HG02623 (cell line): ENCODE results near the gene SKI.
"Not testable (repeated sequence)": the region's sequence is repeated elsewhere in the genome, so short reads cannot be mapped to it uniquely, and the experiment has no call there.

Experiments
- ATAC-seq: cut with Tn5 transposase; IDR thresholded peaks from one replicate; pipeline ENCODE4 v1.9.1; 2021; ENCODE audit warnings: moderate library complexity; ENCODE audit not compliant: unreplicated experiment

SKI gene

GRCh38 chr1:2290595-2291510 is 62.7 kb downstream of the SKI start:
- ATAC-seq = peak; percentile 43

DNA sequence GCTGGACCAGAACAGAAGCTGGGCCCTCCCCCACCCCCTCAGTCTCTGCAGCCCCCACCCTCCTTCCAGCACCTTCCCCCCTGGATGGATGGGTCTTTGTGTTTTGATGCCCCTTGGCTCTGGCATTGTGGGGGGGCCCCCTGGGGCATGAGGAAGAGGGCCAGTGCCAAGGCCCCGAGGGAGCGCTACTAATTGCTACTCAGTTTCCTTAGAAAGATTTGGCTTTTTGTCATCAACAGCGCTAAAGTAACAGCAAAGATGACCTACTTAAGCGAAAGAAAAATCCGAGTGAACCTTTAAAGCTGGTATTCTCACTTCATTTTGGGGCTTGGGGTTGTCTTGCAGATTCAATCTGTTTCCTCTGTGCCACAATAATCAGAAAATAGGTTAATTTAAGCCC is 63.5 kb downstream of the SKI start:
- no peak for ATAC-seq

DNA sequence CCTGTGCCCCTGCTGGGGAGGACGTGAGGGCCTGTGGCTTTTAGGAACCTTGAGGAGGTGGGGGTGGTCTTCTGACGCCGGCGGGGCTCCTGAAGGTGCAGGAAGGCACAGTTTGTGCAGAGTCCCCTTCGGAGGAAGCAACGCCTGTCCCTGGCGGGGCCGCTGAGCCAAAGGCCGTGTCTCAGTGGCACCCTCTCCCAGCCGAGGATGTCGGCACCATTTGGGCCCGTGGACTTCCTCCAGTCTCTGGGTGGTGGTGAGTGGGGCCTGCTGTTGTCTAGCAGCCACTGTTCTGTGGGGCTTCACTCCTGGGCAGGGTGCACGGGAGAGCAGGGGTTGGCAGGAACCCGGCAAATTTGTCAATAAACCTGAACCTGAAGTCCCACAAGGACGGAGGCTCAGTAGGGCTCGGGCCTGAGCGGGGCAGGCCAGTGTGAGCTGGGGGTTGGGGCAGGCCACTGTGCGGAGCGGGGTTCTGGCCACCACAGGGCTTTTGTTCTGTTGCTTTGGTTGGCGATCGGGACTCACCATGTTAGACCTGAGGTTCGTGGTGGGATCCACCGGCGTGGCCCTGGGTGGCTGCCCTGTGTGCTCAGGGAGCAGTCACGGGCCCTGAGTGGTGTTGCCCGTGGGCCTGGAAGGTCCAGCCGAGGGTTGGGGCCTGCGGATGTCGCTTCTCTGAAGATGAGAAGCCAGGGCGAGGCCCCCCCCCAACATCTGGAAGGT is 64.8 kb downstream of the SKI start:
- no peak for ATAC-seq

GRCh38 chr1:2294033-2294724 is 66.1 kb downstream of the SKI start:
- no peak for ATAC-seq

GRCh38 chr1:2294725-2295078 is 66.6 kb downstream of the SKI start:
- ATAC-seq = no peak

GRCh38 chr1:2295526-2295925 is 67.4 kb downstream of the SKI start:
- ATAC-seq = no peak

DNA sequence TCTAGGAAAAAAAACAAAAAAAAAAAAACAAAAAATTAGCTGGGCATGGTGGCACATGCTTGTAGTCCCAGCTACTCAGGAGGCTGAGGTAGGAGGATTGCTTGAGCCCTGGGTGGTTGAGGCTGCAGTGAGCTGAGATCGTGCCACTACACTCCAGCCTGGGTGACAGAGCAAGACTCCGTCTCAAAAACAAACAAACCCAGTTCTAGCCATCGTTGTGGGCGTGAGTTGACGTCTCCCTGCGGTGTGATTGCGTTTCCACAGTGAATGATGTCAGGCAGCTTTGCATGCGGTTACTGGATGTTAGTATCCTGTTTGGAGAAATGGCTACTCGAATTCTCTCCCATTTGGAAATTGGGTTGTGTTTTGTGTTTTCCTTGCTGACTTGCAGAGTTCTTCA is 68.1 kb downstream of the SKI start:
- ATAC-seq = not testable (repeated sequence)

GRCh38 chr1:2296614-2297013 is 68.5 kb downstream of the SKI start:
- ATAC-seq = no peak

DNA sequence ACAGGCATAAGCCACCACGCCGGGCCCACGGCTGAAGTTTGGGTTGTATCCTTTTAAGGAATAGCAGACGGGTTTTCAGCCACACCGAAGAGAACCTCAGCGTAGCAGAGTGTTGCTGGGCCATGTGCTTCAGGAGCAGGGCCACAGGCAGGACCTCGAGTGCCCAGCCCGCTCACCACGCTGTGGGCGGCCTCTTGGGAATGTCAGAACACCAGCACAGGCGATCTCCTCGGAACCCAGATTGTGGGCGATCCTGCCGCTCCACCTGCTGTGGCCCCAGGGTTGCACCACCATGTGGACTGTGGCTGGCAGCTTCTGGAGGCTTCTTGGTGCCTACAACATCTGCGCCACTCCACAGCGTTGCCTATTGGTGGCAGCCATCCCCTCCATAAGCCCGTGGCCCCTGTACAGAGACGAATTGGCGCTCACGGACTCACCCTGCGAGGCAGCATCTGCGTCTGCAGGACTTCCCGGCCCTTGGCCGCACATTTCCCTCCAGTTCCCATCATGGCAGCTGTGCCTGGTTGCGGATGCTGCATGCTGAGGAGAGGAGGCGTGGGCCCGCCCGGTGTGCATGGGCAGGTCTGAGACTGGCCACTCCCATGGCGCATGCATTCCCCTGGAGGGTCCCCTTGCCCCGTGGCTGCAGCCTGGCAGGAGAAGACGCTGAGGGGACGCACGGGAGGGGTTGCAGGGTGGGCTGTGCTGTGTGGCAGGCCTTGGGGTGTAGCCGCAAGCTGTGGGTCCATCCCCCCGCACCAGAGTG is 69.3 kb downstream of the SKI start:
- no peak for ATAC-seq

GRCh38 chr1:2298685-2299084 is 70.6 kb downstream of the SKI start:
- ATAC-seq = no peak

- ATAC-seq = no peak
Observed at GRCh38 chr1:2299131-2299627, 71.1 kb downstream of the SKI start.

DNA sequence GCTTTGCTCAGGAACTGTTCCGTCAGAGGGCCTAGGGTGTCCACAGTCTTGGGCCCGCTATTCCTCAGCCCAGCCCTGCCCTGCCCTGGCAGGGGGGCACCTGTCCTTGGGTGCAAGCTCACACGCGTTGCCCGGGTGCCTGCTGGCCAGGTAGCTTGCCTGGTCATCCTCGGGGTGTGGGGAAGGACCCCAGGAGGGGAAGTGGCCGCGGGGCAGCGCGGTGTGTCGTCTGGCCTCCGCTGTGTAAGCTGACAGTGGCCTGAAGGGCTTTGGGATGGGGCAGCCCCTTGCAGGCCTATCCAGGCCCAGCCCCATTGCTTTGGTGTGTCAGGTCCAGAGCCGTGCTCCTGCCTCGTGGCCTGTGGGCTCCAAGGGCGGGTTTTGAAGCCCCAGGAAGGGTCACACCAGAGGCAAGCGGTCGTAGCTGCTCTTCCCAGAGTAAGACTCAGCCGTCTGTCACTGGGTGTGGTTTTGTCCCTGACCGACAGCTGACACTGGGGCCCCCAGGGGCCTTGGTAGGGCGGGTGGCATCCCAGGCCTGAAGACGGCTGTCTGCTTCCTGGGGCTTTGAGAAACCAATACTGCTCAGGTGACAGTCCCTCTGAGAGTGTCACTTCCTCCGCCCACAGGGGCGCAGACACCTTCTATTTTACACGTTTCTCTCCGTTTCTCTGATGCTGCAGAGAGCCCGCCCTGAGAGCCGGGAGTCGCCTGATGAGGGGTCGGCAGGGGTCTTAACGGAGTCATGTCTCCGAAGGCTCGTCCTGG is 72.1 kb downstream of the SKI start:
- peak; percentile 74 for ATAC-seq

DNA sequence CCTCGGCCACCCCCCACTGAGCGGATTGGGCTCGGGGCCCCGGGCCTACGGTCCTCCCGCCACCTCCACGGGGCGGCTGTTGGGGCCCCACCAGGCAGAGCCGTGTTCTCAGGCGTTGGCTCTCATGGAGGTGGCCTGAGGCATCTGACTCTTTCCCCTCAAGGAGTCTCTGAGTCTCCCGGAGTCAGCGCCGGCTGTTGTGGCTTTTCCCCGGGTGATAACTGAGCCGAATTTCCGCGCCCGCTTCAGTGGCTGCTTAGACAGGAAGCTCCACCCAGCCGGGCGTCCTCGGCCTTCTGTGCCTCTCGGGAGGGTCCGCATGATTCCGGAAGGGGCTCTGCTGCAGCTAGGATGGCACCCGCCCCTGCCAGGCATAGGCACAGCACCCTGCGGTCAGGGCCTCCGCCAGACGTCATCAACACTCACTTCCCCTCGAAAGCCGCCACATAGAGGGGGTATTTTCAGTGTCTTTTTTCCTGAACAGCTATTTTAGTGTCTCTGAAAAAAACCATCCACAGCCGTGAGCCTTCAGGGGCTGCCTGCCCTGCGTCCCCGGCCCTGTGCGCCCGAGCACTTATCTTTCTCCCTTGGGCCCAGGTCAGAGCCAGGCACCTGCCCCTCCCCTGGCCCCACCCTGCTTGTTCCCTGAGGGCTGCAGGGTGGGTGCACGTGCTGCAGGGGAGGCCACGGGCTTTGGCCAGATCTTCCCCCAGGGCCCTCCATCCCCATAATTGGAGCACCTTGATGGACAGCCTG is 72.9 kb downstream of the SKI start:
- ATAC-seq = peak; percentile 40

DNA sequence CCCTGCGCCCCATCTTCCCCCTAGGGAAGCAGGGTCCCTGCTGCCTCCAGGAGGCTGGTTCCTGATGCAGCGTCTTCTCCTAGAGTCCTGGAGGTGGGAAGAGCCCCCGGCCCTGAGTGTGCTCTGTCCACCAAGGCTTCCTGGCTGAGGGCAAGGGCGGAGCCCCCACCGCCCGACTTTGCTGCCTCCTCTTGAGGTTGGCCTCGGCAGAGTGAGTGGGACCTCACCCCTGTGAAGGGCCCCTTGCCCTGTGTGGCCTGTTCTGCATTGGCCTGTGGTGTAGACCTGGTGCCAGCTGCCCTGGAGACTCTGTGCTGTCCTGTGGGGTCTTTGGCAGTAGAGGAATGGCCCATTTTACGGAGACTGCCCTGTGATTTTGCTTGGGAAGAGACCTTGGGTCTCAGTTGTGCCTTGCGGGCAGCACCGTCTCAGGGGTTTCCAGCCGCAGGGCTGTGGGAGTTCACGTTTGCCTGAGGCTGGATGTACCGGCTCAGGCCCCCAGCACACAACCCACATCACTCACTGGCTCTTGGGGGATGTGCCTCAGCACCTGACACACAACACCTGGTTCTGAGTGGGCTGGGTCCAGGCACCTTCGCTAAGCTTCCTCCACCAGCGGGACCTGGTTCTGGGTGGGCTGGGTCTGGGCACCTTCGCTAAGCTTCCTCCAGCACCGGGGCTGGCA is 73.6 kb downstream of the SKI start:
- no peak for ATAC-seq

DNA sequence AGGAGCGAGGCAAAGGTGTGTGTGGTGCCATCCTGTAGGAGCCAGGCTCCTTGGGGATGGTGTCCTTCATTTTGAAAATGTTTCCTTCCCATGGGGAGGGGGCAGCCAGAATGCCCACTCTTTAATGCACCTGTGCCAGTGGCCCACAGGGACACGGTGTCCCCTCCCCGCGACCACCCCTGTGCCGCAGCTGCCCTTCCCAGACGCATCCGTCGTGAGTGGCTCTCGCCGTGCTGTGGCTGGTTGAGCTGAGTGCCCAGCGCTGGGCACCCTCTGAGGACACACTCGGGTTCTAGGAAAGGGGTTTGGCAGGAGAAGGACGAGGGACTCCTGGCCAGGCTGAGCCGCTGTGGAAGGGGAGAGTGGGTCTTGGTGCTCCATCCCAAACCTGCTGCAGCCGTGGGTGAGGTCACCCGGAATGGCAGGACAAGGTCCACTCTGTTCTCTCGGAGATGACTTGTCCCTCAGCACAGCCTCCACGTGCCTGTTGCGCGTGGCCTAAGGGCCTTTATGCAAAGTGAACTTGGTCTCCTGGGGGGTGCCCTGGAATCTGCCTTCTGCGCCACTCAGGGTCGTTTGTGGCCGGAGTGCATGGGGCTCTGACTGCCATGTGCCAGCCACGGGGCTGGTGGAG is 74.3 kb downstream of the SKI start:
- no peak for ATAC-seq

GRCh38 chr1:2303016-2303775 is 75.1 kb downstream of the SKI start:
- no peak for ATAC-seq

- ATAC-seq = no peak
Observed at GRCh38 chr1:2303781-2304180, 75.7 kb downstream of the SKI start.

DNA sequence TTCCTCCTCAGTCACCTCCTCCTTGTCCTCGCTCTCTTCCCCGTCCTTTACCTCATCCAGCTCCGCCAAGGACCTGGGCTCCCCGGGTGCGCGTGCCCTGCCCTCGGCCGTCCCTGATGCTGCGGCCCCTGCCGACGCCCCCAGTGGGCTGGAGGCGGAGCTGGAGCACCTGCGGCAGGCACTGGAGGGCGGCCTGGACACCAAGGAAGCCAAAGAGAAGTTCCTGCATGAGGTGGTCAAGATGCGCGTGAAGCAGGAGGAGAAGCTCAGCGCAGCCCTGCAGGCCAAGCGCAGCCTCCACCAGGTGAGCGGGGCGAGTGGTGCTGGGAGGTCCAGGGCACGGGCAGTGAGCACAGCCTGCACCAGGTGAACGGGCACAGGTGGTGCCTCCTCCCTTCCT is 76.2 kb downstream of the SKI start:
- no peak for ATAC-seq
